Measurements from ENCODE around the gene USP20.

DNA sequence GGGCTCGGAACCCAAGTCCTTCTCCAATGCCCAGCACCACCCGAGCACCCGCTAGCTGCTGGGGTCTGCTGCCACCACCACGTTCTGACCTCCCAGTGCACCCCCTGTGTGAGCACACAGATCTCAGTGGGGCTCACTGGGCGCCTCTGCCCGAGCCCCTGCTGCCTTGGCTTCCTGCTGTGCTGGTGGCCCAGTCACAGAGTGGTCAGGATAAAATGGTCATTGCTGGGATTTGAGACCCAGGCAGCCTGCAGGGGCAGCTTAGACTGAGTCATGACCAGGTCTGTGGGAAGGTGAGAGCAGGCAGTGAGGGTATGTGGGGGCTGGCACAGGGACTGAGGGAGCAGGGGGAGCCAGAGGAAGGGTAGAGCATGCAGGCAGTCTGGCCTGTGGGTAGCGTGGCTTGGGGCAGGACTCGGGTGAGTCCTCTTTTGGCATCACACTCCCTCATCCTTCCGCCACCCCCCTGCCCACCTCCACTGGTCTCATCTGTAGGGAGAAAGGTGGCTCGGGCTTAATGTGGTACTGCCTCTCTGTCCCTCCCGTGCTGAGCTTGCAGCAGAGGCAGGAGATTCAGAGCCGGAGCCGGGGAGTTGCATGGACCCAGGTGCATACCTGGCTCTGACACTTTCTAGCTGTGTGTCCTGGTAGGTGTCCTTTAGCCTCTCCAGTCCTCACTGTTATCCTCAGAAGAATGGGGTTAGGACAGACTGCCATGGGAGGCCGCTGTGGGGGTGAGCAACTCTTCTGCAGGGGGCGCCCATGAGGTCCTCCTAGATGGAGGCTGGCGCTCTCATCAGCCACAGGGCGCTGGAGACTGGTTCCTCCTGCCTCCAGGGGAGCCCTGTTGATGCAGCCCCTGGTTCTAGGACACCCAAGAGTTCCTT is 32.1 kb downstream of the USP20 start:
- TF ChIP-seq REST (IDR thresholded peaks at IDR 0.05) = no peak
- no peak for TF ChIP-seq CTCF (IDR thresholded peaks at IDR 0.05; ENCODE audit: low read depth, low read length, missing input control)
- no peak for TF ChIP-seq EGR1 (IDR thresholded peaks at IDR 0.05; ENCODE audit: low read depth in 2 of 2)
- TF ChIP-seq GABPA (IDR thresholded peaks at IDR 0.05 in 1 of 2, conservative IDR thresholded peaks at IDR 0.05 in 1 of 2) = no peak
- no peak for TF ChIP-seq JUND (IDR thresholded peaks at IDR 0.05)
- TF ChIP-seq TAF1 (conservative IDR thresholded peaks at IDR 0.05) = no peak
- TF ChIP-seq RXRA (IDR thresholded peaks at IDR 0.05) = no peak
- no peak for TF ChIP-seq SP1 (IDR thresholded peaks at IDR 0.05)
